GM12873 (cell line): ENCODE data around the gene STAT1.

Source experiments
- TF ChIP-seq, protein P1 (sequence below): IDR thresholded peaks from 2 replicates; pipeline ENCODE4 v1.5.1; 2012; ENCODE audit warnings: low read depth, mild to moderate bottlenecking, moderate library complexity, low read length, control low read depth; ENCODE audit not compliant: insufficient read depth; ENCODE audit errors: missing control alignments

STAT1 gene

DNA sequence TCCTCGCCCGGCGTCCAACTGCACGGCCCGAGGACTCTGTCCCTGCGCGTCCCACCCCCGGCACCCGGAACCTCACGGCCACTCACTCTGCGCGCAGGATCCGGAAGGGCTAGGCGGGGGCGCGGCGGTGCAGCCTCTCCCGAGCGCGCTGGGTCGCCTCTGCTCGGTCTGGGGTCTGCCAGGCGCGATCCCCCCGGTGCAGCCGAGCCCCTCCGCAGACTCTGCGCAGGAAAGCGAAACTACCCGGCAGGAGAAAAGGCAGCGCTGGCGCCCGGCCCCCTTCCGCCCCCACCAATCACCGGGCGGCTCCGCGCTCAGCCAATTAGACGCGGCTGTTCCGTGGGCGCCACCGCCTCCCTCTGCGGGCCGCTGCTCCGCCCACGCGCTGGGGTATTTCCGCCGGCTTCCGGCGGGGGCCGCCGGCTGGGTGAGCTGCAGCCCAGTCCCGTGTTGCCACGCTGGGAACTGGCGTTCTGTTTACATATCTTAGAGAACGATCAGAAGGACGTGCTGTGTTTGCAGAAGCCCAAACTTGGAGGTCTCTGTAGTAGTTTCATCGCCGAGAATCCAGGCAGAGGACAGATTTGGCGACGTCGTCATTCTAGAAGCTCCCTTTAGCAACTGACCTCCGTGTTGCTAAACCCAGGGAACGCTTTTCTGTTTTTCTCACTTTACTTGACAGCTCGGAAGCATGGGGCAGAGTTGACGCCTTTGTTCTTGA is at the start of gene STAT1:
TSS of gene STAT1 (minus strand) at position 240 of the 721 bp plus-strand sequence. CDS start 4,168 bp downstream, outside the sequence.
- TF ChIP-seq, protein P1, sequence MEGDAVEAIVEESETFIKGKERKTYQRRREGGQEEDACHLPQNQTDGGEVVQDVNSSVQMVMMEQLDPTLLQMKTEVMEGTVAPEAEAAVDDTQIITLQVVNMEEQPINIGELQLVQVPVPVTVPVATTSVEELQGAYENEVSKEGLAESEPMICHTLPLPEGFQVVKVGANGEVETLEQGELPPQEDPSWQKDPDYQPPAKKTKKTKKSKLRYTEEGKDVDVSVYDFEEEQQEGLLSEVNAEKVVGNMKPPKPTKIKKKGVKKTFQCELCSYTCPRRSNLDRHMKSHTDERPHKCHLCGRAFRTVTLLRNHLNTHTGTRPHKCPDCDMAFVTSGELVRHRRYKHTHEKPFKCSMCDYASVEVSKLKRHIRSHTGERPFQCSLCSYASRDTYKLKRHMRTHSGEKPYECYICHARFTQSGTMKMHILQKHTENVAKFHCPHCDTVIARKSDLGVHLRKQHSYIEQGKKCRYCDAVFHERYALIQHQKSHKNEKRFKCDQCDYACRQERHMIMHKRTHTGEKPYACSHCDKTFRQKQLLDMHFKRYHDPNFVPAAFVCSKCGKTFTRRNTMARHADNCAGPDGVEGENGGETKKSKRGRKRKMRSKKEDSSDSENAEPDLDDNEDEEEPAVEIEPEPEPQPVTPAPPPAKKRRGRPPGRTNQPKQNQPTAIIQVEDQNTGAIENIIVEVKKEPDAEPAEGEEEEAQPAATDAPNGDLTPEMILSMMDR: peak; percentile 1

DNA sequence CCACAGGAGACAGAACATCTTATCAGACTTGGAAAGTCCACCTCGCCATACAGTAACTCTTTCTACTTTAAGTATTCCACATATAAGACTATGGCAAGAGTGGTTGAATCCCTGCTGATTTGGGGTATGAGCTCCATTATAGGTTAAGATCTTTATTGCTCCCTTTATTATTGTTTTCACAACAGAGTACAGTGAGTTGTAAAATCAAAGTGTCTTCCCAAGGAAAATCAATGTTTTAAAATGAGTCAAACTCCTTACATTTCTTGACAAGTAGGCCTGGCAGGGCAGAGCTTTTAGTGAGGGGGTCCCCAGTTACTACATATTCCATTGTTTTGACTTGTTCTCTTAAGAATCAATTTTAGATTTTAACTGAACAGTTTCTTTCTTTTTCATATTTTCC is 49.6 kb upstream of the STAT1 start:
- TF ChIP-seq, protein P1: no peak

DNA sequence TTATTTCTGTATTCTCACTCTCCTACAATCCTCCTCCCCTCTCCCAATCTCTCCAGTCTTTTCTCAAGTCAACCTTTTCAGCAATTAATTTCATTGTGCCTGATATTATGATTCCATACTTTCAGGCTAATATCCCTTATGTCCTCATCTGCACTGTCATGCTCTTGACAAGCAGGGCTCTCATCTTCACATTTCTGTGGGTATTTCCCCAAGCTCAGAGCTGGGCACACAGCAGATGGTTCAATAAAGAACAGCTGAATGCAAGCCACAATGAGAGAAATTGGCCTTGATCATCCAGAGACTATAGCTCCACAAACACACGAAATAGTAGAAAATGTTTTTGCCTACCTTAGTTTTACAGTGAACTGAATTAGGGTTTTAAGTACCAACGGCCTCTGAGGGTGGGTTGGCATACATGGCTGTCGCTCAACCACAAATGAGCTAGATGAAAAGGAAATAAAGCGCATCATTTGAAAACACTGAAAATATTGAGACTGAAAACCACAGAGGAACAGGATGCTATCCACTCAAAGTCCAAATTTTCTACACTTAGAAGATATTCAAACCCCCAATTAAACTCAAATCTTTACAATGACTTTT is 47.5 kb upstream of the STAT1 start:
- TF ChIP-seq, protein P1: no peak

DNA sequence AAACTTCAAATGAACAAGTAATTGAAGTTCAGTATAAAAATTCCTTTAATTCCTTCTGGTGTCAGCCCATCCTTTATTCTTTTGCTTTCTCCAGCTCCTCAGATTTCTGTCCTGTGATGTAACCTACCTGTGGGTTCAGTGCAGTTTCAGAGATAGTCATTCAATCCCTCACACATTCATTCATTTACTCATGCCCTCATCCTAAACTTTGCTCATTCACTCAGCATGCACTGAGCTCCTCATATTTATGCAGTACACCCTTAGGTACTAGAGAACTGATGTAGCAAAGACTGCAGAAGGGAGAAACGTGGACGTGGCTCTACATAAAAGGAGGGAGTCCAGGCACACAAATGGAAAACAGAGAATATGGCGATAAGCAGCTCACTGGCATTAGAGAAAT is 45.3 kb upstream of the STAT1 start:
- TF ChIP-seq, protein P1: no peak

DNA sequence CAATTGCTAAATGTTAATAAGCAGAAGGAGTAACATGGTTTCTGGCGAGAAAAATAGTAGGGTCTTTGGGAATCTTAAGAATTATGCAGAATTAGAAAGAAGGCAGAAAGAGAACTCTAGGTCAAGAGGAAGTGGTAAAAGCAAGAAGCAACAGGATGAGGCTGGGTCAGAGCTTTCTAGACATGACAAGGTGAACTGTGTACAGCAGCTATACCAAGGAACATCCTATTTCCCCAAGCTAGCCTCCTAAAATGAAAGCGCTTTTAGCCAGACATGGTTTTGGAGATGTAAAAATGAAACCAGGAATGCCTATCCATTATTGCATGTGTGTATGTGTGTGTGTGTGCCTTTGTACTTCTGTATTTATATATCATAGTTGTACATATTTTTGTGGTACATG is 42.3 kb upstream of the STAT1 start:
- TF ChIP-seq, protein P1: no peak

DNA sequence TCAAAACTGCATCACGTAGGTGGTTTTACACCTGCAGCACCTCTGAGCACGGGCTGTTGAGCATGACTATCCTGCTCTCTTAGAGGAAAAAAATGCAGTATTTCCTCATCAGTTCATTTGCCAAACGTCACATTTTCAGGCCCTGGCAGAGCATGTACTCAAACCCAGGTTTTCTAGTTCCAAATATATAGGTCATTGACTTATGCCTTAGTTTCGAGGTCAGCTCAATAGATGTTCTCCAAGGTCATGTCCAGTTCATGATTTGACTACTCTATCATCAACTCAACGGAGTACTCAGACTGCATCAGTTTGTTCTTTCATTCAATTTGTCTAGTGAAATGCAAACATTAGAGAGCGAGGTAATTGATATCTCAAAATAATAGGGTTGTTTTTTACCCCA is 39.3 kb upstream of the STAT1 start:
- TF ChIP-seq, protein P1: no peak

DNA sequence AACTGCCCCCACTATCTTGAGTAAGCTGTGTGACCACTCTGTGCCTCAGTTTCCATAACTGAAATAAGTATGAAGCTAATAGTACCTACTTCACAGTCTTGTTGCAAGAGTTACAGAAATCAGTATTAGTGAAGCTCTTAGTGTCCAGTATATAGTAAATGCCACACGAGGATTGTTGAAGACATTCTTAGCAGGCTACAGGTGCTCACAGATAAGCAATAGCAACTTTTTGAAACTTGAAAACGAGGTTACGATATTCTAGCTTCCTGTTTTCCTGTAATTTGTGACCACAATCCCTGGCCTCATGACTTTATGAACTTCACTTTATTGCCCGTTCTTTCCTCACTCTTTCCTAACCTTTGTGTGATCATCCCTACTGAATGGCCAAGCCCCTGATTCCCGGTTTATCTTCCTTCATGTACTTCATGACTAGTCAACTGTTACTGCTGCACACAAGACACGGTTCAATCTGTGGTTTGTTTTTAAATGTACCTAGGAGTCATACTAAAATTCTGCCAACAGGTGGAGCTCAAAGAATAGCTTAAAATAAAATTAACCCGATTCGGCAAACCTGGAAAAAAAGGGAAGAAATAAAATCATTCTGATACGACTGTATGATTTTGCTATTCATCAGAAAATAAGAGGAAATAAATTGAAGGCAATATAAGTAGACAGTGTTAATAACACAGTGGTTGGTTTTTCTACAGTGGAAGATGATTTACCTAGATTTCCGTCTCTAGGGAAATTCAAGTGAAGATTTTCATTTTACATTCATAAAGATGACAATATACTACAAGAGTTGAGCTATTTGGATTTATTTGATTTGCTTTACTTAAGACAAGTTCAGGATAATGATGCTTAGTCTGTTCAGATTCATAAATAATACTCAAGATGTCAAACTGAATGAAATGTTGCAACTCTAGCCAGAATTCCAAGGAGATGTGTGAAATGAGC is 38.1 kb upstream of the STAT1 start:
- TF ChIP-seq, protein P1: peak; percentile 44
